GM10248 (cell line): ENCODE data around the gene KRTAP10-10.
"Not testable (repeated sequence)": the region's sequence is repeated elsewhere in the genome, so short reads cannot be mapped to it uniquely, and the experiment has no call there.

ENCODE experiments used
- CTCF ChIA-PET: fragments of 300-600 bp; sonication (Branson Sonifier 250); formaldehyde crosslinking; extraction: SDS; loops from one replicate; lab custom pipeline; 2021; ENCODE audit warnings: antibody characterized with exemption; lab: Yijun Ruan, JAX
- POLR2A ChIA-PET: fragments of 350-650 bp; sonication (Branson Sonifier 250); formaldehyde crosslinking; extraction: SDS; loops from one replicate; lab custom pipeline; 2020; ENCODE audit warnings: antibody characterized with exemption; lab: Yijun Ruan, JAX
- DNase-seq: peaks from one replicate; pipeline ENCODE4 v3.0.0; 2012; ENCODE audit errors: extremely low spot score
- TF ChIP-seq, protein P1 (sequence below): IDR thresholded peaks from 2 replicates; pipeline ENCODE4 v1.5.1; 2012; ENCODE audit warnings: mild to moderate bottlenecking, low read depth; ENCODE audit errors: extremely low read depth, missing control alignments, control extremely low read depth

KRTAP10-10 gene

DNA sequence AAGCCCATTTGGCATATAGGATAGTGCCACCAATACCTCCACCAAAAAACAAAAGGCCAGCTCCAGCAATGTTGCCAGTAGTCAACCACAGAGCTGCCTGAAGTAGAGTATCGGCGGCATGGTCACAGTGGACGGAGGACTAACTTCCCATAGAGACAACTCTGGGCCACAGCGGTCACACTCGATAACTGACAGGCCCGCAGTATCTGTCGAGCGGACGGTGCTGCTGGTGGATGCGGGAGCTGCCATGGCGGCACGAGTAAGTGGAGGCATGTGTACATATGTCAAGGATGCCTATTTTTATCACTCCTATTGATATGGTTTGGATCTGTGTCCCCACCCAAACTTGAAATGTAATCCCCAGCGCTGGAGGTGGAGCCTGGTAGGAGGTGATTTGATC, 40.7 kb downstream of the KRTAP10-10 start:
- POLR2A ChIA-PET: no interaction called here
- DNase-seq: no peak
- CTCF ChIA-PET: no interaction called here
- TF ChIP-seq, protein P1, sequence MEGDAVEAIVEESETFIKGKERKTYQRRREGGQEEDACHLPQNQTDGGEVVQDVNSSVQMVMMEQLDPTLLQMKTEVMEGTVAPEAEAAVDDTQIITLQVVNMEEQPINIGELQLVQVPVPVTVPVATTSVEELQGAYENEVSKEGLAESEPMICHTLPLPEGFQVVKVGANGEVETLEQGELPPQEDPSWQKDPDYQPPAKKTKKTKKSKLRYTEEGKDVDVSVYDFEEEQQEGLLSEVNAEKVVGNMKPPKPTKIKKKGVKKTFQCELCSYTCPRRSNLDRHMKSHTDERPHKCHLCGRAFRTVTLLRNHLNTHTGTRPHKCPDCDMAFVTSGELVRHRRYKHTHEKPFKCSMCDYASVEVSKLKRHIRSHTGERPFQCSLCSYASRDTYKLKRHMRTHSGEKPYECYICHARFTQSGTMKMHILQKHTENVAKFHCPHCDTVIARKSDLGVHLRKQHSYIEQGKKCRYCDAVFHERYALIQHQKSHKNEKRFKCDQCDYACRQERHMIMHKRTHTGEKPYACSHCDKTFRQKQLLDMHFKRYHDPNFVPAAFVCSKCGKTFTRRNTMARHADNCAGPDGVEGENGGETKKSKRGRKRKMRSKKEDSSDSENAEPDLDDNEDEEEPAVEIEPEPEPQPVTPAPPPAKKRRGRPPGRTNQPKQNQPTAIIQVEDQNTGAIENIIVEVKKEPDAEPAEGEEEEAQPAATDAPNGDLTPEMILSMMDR: no peak

DNA sequence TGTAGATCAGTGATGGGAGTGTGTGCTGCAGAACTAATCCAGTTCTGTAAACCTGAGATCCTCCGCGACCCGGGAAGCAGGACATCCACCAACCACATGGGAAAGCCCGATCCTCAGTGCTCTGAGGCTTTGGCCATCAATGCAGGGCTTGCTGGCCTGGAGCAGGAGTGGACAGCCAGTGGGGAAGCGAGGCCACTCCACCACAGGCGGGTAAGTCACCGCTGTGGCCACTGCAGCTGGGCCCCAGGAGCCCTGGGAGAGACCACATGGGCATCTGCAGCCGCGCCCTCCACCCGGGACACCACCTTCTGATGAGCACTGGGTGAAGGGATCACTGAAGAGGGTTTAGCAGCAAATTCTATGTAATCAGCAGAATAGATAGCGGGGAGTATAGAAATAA, 44.0 kb downstream of the KRTAP10-10 start:
- TF ChIP-seq, protein P1: no peak
- ChIA-PET POLR2A (no interaction called here), CTCF (interaction anchor here (1.1 kb wide), 1 partner anchor 72 kb away, joined by 3 read pairs; no protein-coding TSS in a partner anchor)
- no peak for DNase-seq

DNA sequence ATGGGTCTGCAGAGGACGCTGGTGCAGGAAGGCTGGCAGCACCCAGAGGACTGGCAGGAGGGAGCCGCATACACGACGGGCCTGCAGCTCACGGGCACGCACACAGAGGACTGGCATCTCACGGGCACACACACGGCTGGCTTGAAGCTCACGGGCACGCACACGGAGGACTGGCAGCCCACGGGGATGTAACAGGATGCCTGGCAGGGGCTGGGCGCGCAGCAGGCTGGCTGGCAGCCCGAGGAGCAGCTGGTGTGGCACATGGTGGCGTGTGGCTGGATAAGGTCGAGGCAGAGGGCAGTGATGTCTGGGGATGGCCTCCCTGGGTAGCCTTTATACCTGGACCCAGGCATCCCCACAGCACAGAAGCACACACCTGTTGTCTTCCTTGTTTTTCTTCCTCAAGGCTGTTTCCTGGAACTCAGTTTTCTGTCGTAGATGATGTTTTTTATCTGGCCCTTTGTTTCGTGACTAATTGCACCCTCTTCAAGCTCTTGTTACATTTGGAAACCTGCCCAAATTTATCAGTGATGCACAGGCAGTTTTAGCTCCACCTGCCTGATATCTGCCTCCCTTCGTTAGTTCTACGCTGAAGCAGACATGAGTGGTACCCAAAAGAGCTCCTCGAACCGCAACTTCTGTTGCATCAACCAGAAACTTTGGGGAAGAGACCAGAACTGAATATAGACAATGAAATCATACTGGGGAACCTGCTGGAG, 44.9 kb downstream of the KRTAP10-10 start, which contains the start of gene KRTAP12-1:
KRTAP12-1 (minus strand) TSS at position 303 of the 719 bp plus-strand sequence; CDS start at position 263, 40 bp downstream.
- DNase-seq: no peak
- POLR2A ChIA-PET: no interaction called here
- CTCF ChIA-PET: interaction anchor here (1.1 kb wide), 1 partner anchor 71 kb away, joined by 3 read pairs; no protein-coding TSS in a partner anchor

DNA sequence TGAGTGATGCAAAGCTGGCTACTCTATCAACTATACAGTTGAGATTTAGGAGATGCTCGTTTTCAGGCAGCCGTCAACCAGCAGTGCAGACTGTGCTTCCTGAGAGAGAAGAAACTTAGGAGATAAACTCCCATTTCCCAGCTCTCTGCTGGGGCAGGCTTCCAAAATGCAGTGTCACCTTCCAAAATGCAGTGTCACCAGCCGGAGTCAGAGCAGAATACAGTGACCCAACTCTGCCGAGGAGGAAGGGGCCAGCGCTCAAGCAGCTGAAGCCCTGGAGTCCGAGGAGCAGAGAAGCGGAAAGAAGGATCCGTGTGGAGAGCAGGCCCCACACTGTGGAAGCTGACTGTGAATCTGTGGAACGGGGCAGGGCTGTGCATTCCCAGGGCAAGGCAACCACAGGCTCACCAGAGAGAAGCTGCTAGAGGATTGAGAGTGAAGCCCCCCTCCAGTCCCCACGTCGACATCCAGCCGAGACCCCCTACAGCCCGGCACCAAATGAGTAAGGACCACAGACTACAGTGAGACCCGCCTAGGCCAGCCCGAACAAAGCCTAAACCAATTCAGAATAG, 45.5 kb downstream of the KRTAP10-10 start:
- ChIA-PET POLR2A (no interaction called here), CTCF (interaction anchor here (1.1 kb wide), 1 partner anchor 71 kb away, joined by 3 read pairs; no protein-coding TSS in a partner anchor)
- TF ChIP-seq, protein P1: no peak
- no peak for DNase-seq

More for the DNA sequence above, 44.9 kb downstream of the KRTAP10-10 start, which contains the start of gene KRTAP12-1:
- TF ChIP-seq, protein P1: no peak

DNA sequence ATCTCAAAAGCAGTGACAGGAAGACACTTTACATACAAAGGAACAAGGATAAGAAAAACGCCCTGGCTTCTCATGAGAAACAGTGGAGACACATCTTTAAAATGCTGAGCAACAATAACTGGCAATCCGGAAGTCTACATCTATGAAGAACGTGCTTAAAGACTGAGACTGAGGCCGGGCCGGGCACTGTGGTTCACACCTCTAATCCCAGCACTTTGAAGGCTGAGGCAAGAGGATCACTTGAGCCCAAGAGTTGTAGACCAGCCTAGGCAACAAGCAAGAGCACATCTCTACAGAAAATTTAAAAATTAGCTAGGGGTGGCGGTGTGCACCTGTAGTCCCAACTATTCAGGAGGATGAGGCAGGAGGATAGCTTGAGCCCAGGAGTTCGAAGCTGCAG, 46.9 kb downstream of the KRTAP10-10 start:
- TF ChIP-seq, protein P1: no peak
- ChIA-PET POLR2A (no interaction called here), CTCF (interaction anchor here (1.0 kb wide), 1 partner anchor 10 kb away, joined by 3 read pairs; no protein-coding TSS in a partner anchor)
- no peak for DNase-seq

DNA sequence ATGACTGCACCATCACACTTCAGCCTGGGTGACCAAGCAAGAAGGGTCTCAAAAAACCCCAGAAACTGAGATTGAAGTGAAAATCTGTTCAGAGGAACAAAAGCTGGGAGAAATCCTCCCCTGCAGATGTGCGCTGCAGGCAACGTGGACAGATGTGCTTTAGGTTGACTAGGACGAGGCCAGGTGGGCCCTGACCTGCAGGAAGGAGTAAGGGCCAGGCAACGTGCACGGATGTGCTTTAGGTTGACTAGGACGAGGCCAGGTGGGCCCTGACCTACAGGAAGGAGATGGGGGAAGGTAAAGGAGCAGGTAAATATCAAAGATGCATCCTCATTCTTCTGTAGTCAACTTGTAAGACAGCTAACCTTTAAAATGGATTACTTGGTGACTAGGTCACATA, 47.3 kb downstream of the KRTAP10-10 start:
- ChIA-PET CTCF (interaction anchor here (1.0 kb wide), 1 partner anchor 9 kb away, joined by 3 read pairs; no protein-coding TSS in a partner anchor), POLR2A (no interaction called here)
- DNase-seq: no peak
- TF ChIP-seq, protein P1: no peak

DNA sequence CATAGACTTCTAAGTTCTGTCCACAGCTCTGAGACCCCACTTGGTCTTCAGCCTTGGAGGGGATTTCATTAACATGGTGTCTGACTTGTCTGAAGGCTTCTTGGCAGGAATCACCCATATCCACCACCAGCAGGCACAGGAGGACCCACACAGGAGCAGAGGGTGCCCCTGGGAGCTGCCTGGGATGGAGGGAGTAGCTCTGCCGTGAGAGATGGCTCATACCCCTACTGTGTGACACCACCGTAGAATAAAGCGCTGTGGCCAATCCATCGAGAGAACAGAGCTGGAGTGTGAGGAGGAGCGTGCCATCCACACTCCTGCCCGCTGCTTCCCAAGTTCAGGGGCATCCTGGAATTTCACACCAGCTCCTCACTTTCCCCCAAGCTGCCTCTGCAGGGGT, 47.9 kb downstream of the KRTAP10-10 start:
- CTCF ChIA-PET, DNase-seq, POLR2A ChIA-PET: not testable (repeated sequence)
